ENCODE measurements around the gene GARIN5B. TPM values are rescaled to one million over a fixed set of nuclear protein-coding genes. Genes with fewer than 3 reads are reported as not detected.

Gene GARIN5B
- total RNA-seq, 1 experiment from 2014 or later, result 0.13 TPM

- H2BK20ac ChIP-seq (ENCODE audit: low read depth, low read length, poor library complexity, severe bottlenecking), result no peak overlapping the region
- WGBS (ENCODE audit: extremely low coverage, insufficient read length, low lambda C conversion rate), result no CpG with 5 or more reads among the region's 16 CpGs
- no peak for DNase-seq
Measured at GRCh38 chr19:55360902-55361301, 2.2 kb downstream of the GARIN5B start.

More at GRCh38 chr19:55360902-55361301, 2.2 kb downstream of the GARIN5B start:
- no peak overlapping the region for H2BK5ac ChIP-seq (ENCODE audit: insufficient read length, low read length)
- no peak for TF ChIP-seq CTCF (conservative IDR thresholded peaks at IDR 0.05)
- H3K9me3 ChIP-seq (ENCODE audit: control insufficient read depth, low read depth, low read length), result no peaks in the 10 kb centered on the region
- Mint-ChIP-seq H3K4me3 (no peak overlapping the region), H3K36me3 (ENCODE audit: insufficient read depth in 1 of 3, low read depth in 3 of 3) (no peaks in the 10 kb centered on the region), H3K27ac (peak overlapping the region in 1 of 3 experiments; percentile 55; a peak in 1 of 7 replicates), H3K4me1 (peaks cover 13 to 25% of the 10 kb centered on the region in 2 experiments; a peak in 3 of 4 replicates), H3K27me3 (ENCODE audit: low read depth) (peaks cover 57% of the 10 kb centered on the region), H3K9me3 (no peaks in the 10 kb centered on the region)
- no peak overlapping the region for H4K5ac ChIP-seq (ENCODE audit: insufficient read length, low read depth, low read length)
- peaks cover 2% of the 10 kb centered on the region; the same call in 1 of the 2 replicates for H3K27me3 ChIP-seq (ENCODE audit: insufficient read depth, low read length)
- H2AK5ac ChIP-seq (ENCODE audit: insufficient read length, low read length), result no peak overlapping the region
- H3K79me2 ChIP-seq (ENCODE audit: insufficient read depth, low read length), result no peaks in the 10 kb centered on the region
- no peak overlapping the region for H3K4me2 ChIP-seq (ENCODE audit: insufficient read depth, insufficient read length, low read length)
- no peak overlapping the region for H3T11ph ChIP-seq (ENCODE audit: low read length)
- H3K4ac ChIP-seq (ENCODE audit: low read depth, low read length), result no peak overlapping the region
- no peak overlapping the region for H2BK120ac ChIP-seq (ENCODE audit: low read depth, low read length, poor library complexity, severe bottlenecking)
- H4K20me1 ChIP-seq (ENCODE audit: control insufficient read depth, insufficient read depth, insufficient read length), result no peaks in the 10 kb centered on the region
- H2AFZ ChIP-seq (ENCODE audit: low read length), result no peak overlapping the region
- no peak overlapping the region for H2BK12ac ChIP-seq (ENCODE audit: insufficient read length, low read depth, low read length)
- H3K79me1 ChIP-seq (ENCODE audit: insufficient read depth, low read depth, low read length, poor library complexity, severe bottlenecking), result no peaks in the 10 kb centered on the region
- H3K27ac ChIP-seq (ENCODE audit: insufficient read length, low read depth, low read length), result no peak overlapping the region
- no peak overlapping the region for H3K56ac ChIP-seq (ENCODE audit: insufficient read length, low read depth, low read length)
- H3K23me2 ChIP-seq (ENCODE audit: insufficient read length, low read depth, low read length, poor library complexity, severe bottlenecking), result no peaks in the 10 kb centered on the region
- H2BK15ac ChIP-seq (ENCODE audit: low read depth, low read length), result no peak overlapping the region
- no peak overlapping the region for H4K8ac ChIP-seq (replicated peaks; ENCODE audit: insufficient read length, low read depth, low read length)
- no peak overlapping the region for H3K14ac ChIP-seq (ENCODE audit: insufficient read depth, low read length)
- no peak overlapping the region for H3K23ac ChIP-seq (ENCODE audit: insufficient read length, low read depth, low read length)
- no peak overlapping the region for H3K18ac ChIP-seq (ENCODE audit: insufficient read length, low read depth, low read length)
- no peak overlapping the region for H3K9ac ChIP-seq (ENCODE audit: extremely low read depth, insufficient read length, low read length)
- no peak overlapping the region for H4K91ac ChIP-seq (ENCODE audit: insufficient read length, low read depth, low read length)
- H3K4me1 ChIP-seq (ENCODE audit: insufficient read depth, low read length), result no peaks in the 10 kb centered on the region
